ENCODE results near the gene RPS6KA1. TPM values are rescaled to one million over a fixed set of nuclear protein-coding genes. Genes with fewer than 3 reads are reported as not detected.
A peak's percentile ranks its signal among the peaks of the same experiment; 100 is the strongest.

RPS6KA1 gene
- total and polyA plus RNA-seq, 10 of the 15 experiments (the other 5 are each of a cell fraction or from before 2014, with no cell fraction given), result 5.0 to 136 (median 91.5) TPM

DNA sequence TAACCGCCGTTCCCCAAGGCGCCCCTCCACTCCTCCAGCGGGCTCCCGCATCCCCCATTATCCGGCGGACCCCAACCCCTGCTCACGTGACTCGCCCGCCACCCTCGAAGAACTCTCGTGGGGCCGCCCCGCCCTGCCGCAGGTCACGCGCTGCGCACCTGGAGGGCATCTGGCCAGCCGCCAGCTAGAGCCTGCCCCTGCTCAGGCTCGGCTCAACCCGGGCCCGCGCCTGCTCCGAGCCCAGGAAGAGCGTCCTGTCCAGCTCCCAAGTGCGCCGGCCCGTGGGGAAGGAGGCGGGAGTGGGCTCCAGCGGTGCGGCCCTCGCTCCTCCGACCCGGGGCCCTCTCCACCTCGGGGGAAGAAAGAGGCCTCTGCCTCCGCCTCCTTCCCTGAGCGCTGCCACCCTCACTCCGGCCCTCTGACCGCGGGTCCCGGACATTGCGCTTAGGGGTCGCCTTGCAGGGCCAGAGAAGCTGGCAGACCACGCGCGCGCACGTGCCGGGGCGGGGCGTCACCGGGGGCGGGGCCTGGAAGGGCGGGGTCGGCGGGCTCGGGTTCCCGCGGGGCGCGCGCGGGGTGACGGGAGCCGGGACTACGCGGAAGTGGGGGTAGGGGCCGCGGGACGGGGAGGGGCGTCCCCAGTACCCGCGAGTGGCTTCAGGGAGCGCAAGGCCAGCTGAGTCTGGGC is 28.9 kb upstream of the RPS6KA1 start (continued):
- TF ChIP-seq, protein P1, sequence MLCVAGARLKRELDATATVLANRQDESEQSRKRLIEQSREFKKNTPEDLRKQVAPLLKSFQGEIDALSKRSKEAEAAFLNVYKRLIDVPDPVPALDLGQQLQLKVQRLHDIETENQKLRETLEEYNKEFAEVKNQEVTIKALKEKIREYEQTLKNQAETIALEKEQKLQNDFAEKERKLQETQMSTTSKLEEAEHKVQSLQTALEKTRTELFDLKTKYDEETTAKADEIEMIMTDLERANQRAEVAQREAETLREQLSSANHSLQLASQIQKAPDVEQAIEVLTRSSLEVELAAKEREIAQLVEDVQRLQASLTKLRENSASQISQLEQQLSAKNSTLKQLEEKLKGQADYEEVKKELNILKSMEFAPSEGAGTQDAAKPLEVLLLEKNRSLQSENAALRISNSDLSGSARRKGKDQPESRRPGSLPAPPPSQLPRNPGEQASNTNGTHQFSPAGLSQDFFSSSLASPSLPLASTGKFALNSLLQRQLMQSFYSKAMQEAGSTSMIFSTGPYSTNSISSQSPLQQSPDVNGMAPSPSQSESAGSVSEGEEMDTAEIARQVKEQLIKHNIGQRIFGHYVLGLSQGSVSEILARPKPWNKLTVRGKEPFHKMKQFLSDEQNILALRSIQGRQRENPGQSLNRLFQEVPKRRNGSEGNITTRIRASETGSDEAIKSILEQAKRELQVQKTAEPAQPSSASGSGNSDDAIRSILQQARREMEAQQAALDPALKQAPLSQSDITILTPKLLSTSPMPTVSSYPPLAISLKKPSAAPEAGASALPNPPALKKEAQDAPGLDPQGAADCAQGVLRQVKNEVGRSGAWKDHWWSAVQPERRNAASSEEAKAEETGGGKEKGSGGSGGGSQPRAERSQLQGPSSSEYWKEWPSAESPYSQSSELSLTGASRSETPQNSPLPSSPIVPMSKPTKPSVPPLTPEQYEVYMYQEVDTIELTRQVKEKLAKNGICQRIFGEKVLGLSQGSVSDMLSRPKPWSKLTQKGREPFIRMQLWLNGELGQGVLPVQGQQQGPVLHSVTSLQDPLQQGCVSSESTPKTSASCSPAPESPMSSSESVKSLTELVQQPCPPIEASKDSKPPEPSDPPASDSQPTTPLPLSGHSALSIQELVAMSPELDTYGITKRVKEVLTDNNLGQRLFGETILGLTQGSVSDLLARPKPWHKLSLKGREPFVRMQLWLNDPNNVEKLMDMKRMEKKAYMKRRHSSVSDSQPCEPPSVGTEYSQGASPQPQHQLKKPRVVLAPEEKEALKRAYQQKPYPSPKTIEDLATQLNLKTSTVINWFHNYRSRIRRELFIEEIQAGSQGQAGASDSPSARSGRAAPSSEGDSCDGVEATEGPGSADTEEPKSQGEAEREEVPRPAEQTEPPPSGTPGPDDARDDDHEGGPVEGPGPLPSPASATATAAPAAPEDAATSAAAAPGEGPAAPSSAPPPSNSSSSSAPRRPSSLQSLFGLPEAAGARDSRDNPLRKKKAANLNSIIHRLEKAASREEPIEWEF (IDR thresholded peaks at IDR 0.05; ENCODE audit: insufficient replicate concordance, low read depth, low read length), result no peak
- TF ChIP-seq CBX5 (IDR thresholded peaks at IDR 0.05; ENCODE audit: low read depth) (no peak), SMARCA5 (IDR thresholded peaks at IDR 0.05) (no peak; the same call in 1 of the 2 replicates), BRCA1 (IDR thresholded peaks at IDR 0.05; ENCODE audit: low read depth, low read length) (no peak), MTA2 (IDR thresholded peaks at IDR 0.05; ENCODE audit: low read depth) (no peak), NBN (IDR thresholded peaks at IDR 0.05) (peak; percentile 89), MXI1 (IDR thresholded peaks at IDR 0.05; ENCODE audit: low read depth, low read length) (peak; percentile 62; the same call in 1 of the 2 replicates), ESRRA (IDR thresholded peaks at IDR 0.05; ENCODE audit: low read length) (no peak), EGR1 (IDR thresholded peaks at IDR 0.05; ENCODE audit: borderline replicate concordance in 1 of 2, low read depth in 2 of 2, low read length in 2 of 2) (peak in 1 of 2 experiments; percentile 13; a peak in 1 of 3 replicates), SMC3 (IDR thresholded peaks at IDR 0.05; ENCODE audit: borderline replicate concordance, low read length) (no peak), SREBF1 (IDR thresholded peaks at IDR 0.05; ENCODE audit: low read length) (no peak), YY1 (IDR thresholded peaks at IDR 0.05; ENCODE audit: low read depth, low read length) (no peak), RBBP5 (conservative IDR thresholded peaks at IDR 0.05) (no peak), RAD21 (IDR thresholded peaks at IDR 0.05; ENCODE audit: insufficient read depth, low read depth, low read length) (no peak), ZNF384 (IDR thresholded peaks at IDR 0.05; ENCODE audit: borderline replicate concordance, low read depth, low read length) (no peak), SMAD5 (IDR thresholded peaks at IDR 0.05; ENCODE audit: low read depth) (no peak), SMAD1 (IDR thresholded peaks at IDR 0.05; ENCODE audit: low read depth, partially characterized antibody) (peak; percentile 76), EZH2 (IDR thresholded peaks at IDR 0.05; ENCODE audit: borderline replicate concordance, control insufficient read depth, low read depth, low read length) (no peak)
- TF ChIP-seq, protein P2, sequence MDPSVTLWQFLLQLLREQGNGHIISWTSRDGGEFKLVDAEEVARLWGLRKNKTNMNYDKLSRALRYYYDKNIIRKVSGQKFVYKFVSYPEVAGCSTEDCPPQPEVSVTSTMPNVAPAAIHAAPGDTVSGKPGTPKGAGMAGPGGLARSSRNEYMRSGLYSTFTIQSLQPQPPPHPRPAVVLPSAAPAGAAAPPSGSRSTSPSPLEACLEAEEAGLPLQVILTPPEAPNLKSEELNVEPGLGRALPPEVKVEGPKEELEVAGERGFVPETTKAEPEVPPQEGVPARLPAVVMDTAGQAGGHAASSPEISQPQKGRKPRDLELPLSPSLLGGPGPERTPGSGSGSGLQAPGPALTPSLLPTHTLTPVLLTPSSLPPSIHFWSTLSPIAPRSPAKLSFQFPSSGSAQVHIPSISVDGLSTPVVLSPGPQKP (IDR thresholded peaks at IDR 0.05; ENCODE audit: low read depth, low read length), result 0 out of 2 replicates have a peak, but pooled peaks have one; percentile 47
- TF ChIP-seq, protein P3, sequence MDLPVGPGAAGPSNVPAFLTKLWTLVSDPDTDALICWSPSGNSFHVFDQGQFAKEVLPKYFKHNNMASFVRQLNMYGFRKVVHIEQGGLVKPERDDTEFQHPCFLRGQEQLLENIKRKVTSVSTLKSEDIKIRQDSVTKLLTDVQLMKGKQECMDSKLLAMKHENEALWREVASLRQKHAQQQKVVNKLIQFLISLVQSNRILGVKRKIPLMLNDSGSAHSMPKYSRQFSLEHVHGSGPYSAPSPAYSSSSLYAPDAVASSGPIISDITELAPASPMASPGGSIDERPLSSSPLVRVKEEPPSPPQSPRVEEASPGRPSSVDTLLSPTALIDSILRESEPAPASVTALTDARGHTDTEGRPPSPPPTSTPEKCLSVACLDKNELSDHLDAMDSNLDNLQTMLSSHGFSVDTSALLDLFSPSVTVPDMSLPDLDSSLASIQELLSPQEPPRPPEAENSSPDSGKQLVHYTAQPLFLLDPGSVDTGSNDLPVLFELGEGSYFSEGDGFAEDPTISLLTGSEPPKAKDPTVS (IDR thresholded peaks at IDR 0.05; ENCODE audit: low read depth, low read length), result no peak
- TF ChIP-seq, protein P4, sequence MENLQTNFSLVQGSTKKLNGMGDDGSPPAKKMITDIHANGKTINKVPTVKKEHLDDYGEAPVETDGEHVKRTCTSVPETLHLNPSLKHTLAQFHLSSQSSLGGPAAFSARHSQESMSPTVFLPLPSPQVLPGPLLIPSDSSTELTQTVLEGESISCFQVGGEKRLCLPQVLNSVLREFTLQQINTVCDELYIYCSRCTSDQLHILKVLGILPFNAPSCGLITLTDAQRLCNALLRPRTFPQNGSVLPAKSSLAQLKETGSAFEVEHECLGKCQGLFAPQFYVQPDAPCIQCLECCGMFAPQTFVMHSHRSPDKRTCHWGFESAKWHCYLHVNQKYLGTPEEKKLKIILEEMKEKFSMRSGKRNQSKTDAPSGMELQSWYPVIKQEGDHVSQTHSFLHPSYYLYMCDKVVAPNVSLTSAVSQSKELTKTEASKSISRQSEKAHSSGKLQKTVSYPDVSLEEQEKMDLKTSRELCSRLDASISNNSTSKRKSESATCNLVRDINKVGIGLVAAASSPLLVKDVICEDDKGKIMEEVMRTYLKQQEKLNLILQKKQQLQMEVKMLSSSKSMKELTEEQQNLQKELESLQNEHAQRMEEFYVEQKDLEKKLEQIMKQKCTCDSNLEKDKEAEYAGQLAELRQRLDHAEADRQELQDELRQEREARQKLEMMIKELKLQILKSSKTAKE (IDR thresholded peaks at IDR 0.05; ENCODE audit: low read depth, poor library complexity, severe bottlenecking), result no peak
